ENCODE results near the gene VPS13D. TPM values are rescaled to one million over a fixed set of nuclear protein-coding genes. Genes with fewer than 3 reads are reported as not detected.
"Not testable (repeated sequence)": the region's sequence is repeated elsewhere in the genome, so short reads cannot be mapped to it uniquely, and the experiment has no call there.

Gene VPS13D
- total RNA-seq, 1 experiment from 2014 or later = 30.7 TPM

DNA sequence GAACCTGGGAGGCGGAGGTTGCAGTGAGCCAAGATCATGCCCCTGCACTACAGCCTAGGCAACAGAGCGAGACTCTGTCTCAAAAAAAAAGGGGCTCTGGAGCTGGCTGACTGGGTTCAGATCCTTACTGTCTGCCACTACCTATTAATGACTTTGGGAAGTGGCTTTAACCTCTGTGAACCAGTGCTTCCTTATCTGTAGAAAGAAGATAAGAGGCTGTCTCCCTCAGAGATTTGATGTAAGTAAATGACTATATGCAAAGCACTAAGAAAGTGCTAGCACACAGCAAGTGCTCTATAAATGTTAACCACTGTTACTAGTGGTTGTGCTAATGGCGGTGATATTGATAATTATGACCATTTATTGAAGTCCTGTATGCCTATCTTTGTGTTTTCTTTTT, 94.6 kb downstream of the VPS13D start:
- H3K9ac ChIP-seq (ENCODE audit: low read length) = no peak overlapping the region
- ChIA-PET CTCF (no interaction called here), POLR2A (ENCODE audit: unreplicated experiment) (no interaction called here)
- DNase-seq (no peak), ATAC-seq (no peak)
- H3K4me3 ChIP-seq (ENCODE audit: low read length) = no peak overlapping the region
- no peak overlapping the region for H3K4me2 ChIP-seq (ENCODE audit: low read length)
- H3K27me3 ChIP-seq (ENCODE audit: low read length) = no peaks in the 10 kb centered on the region
- H3K27ac ChIP-seq (ENCODE audit: low read length) = no peak overlapping the region
- no peaks in the 10 kb centered on the region for H3K4me1 ChIP-seq (ENCODE audit: insufficient read depth, low read length)
- TF ChIP-seq, protein P1, sequence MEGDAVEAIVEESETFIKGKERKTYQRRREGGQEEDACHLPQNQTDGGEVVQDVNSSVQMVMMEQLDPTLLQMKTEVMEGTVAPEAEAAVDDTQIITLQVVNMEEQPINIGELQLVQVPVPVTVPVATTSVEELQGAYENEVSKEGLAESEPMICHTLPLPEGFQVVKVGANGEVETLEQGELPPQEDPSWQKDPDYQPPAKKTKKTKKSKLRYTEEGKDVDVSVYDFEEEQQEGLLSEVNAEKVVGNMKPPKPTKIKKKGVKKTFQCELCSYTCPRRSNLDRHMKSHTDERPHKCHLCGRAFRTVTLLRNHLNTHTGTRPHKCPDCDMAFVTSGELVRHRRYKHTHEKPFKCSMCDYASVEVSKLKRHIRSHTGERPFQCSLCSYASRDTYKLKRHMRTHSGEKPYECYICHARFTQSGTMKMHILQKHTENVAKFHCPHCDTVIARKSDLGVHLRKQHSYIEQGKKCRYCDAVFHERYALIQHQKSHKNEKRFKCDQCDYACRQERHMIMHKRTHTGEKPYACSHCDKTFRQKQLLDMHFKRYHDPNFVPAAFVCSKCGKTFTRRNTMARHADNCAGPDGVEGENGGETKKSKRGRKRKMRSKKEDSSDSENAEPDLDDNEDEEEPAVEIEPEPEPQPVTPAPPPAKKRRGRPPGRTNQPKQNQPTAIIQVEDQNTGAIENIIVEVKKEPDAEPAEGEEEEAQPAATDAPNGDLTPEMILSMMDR (conservative IDR thresholded peaks at IDR 0.05; ENCODE audit: low read depth, low read length) = no peak
- TF ChIP-seq EZH2phosphoT487 (IDR thresholded peaks at IDR 0.05; ENCODE audit: borderline replicate concordance, low read length) = no peak
- TF ChIP-seq EZH2 (IDR thresholded peaks at IDR 0.05; ENCODE audit: low read length, unreplicated experiment) = no peak
- intact Hi-C loops (cut with micrococcal nuclease) = no loop called here
- no peaks in the 10 kb centered on the region for H3F3A ChIP-seq (ENCODE audit: low read length, unreplicated experiment)
- BruUV-seq (replicated peaks) = no TSS peak
- peaks cover 13% of the 10 kb centered on the region for H3K36me3 ChIP-seq (ENCODE audit: low read depth, low read length)
- no peaks in the 10 kb centered on the region for H3K9me2 ChIP-seq (replicated peaks; ENCODE audit: low read length)
- no peaks in the 10 kb centered on the region for H4K20me1 ChIP-seq (ENCODE audit: low read length)
- H2AFZ ChIP-seq (ENCODE audit: low read length) = no peak overlapping the region
- H3K9me3 ChIP-seq (ENCODE audit: low read length) = no peaks in the 10 kb centered on the region
- no peaks in the 10 kb centered on the region for H3K79me2 ChIP-seq (ENCODE audit: low read length)

DNA sequence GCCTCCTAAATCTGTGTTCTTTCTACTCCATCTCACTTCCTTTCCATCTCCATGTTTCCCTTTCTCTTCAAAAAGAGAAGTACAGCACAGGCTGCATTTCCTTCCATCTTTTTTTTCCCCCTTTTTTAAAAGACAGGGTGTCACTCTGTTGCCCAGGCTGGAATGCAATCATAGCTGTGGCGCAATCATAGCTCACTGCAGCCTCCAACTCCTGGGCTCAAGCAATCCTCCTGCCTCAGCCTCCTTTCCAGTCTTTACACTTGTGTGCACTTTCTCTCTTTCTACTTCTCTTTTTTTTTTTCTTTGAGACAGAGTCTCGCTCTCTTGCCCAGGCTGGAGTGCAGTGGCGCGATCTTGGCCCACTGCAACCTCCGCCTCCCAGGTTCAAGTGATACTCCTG, 95.1 kb downstream of the VPS13D start:
- BruUV-seq (replicated peaks); H3K79me2 ChIP-seq (ENCODE audit: low read length); H3K4me2 ChIP-seq (ENCODE audit: low read length); POLR2A ChIA-PET (ENCODE audit: unreplicated experiment); H3K27me3 ChIP-seq (ENCODE audit: low read length); H3K4me3 ChIP-seq (ENCODE audit: low read length); H3F3A ChIP-seq (ENCODE audit: low read length, unreplicated experiment); H3K36me3 ChIP-seq (ENCODE audit: low read depth, low read length); H3K9ac ChIP-seq (ENCODE audit: low read length); H3K27ac ChIP-seq (ENCODE audit: low read length); H3K9me3 ChIP-seq (ENCODE audit: low read length); intact Hi-C loops (cut with micrococcal nuclease); CTCF ChIA-PET; H4K20me1 ChIP-seq (ENCODE audit: low read length); DNase-seq; H3K4me1 ChIP-seq (ENCODE audit: insufficient read depth, low read length); H3K9me2 ChIP-seq (replicated peaks; ENCODE audit: low read length); H2AFZ ChIP-seq (ENCODE audit: low read length); ATAC-seq: not testable (repeated sequence)

GRCh38 chr1:12326986-12327385, 97.2 kb downstream of the VPS13D start:
- POLR2A ChIA-PET (ENCODE audit: unreplicated experiment) = no interaction called here
- no peak for DNase-seq
- H3K27ac ChIP-seq (ENCODE audit: low read length) = no peak overlapping the region
- no peak for ATAC-seq
- BruUV-seq (replicated peaks) = no TSS peak
- H3F3A ChIP-seq (ENCODE audit: low read length, unreplicated experiment) = no peaks in the 10 kb centered on the region
- no peaks in the 10 kb centered on the region for H4K20me1 ChIP-seq (ENCODE audit: low read length)
- TF ChIP-seq EZH2phosphoT487 (IDR thresholded peaks at IDR 0.05; ENCODE audit: borderline replicate concordance, low read length) (no peak), EZH2 (IDR thresholded peaks at IDR 0.05; ENCODE audit: low read length, unreplicated experiment) (no peak)
- TF ChIP-seq, protein P1 (conservative IDR thresholded peaks at IDR 0.05; ENCODE audit: low read depth, low read length) = no peak
- CTCF ChIA-PET = no interaction called here
- H3K36me3 ChIP-seq (ENCODE audit: low read depth, low read length) = peaks cover 7% of the 10 kb centered on the region; the same call in 1 of the 2 replicates
- H3K9me2 ChIP-seq (replicated peaks; ENCODE audit: low read length) = no peaks in the 10 kb centered on the region
- H3K27me3 ChIP-seq (ENCODE audit: low read length) = no peaks in the 10 kb centered on the region
- H2AFZ ChIP-seq (ENCODE audit: low read length) = no peak overlapping the region
- intact Hi-C loops (cut with micrococcal nuclease) = no loop called here
- no peaks in the 10 kb centered on the region for H3K4me1 ChIP-seq (ENCODE audit: insufficient read depth, low read length)
- H3K4me3 ChIP-seq (ENCODE audit: low read length) = no peak overlapping the region
- H3K9me3 ChIP-seq (ENCODE audit: low read length) = no peaks in the 10 kb centered on the region
- H3K9ac ChIP-seq (ENCODE audit: low read length) = no peak overlapping the region
- no peaks in the 10 kb centered on the region for H3K79me2 ChIP-seq (ENCODE audit: low read length)
- no peak overlapping the region for H3K4me2 ChIP-seq (ENCODE audit: low read length)

Data from PC-3 (cell line).